ENCODE results near the gene ATP5MC3.
"Not testable (repeated sequence)": the region's sequence is repeated elsewhere in the genome, so short reads cannot be mapped to it uniquely, and the experiment has no call there.

Gene ATP5MC3

DNA sequence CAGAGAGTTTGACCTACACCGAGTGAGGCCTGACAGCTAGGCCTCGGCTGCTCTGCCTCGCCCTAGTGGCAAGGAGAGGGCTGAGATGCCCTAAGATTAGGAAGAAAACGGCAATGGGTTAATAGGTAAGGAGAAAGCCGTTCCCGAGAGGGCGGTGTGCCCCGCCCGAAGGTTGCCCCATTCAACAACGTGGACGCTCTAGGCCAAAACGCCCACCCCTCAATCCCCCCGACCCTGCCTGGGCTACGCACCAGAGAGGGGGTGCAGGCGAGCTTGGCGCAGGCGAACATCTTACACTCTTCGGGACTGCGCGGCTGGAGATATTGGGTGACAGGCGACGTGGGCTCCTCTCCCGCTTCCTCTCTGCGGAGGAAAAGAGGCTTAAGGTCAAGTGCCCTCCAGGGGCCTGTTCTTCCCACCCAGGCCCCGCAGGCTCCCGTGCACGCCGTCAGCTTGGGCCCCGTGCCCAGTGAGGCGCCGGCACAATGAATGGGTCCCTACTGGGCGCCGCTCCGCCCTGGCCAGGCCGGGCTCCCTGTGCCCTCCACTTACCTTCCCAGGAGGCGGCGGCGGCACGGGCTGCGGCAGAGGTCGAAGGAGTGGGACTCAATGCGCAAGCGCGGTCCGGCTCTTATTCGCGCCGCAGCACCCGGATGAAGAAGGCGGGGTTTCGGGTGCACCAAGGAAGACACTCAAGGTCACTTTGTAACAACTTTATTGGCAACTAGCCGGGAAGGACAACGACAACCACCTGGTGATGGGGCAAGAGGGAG lies at the start of gene ATP5MC3:
TSS of gene ATP5MC3 (minus strand) at position 607 of the 773 bp plus-strand sequence. CDS start at position 290, 317 bp downstream.
- H3K4me3 ChIP-seq (ENCODE audit: low read length in 2 of 2), result peak within 1 kb of the TSS; percentile 71 to 95
- peak within 1 kb of the TSS; percentile 88 for H3K27ac ChIP-seq (ENCODE audit: low read length)
- peaks cover 5% of the 10 kb centered on the region for H3K4me1 ChIP-seq (ENCODE audit: control insufficient read depth, insufficient read depth, low read length)
- no peaks in the 10 kb centered on the region for H3K27me3 ChIP-seq (ENCODE audit: control insufficient read depth in 1 of 2, insufficient read depth in 2 of 2, low read length in 2 of 2)
- H3K9ac ChIP-seq (ENCODE audit: low read length in 2 of 2), result peak within 1 kb of the TSS; percentile 97 to 98
- H3K9me3 ChIP-seq (ENCODE audit: control insufficient read depth in 2 of 2, low read length in 2 of 2), result no peaks in the 10 kb centered on the region
- H3K36me3 ChIP-seq (ENCODE audit: control insufficient read depth in 2 of 2, insufficient read depth in 2 of 2, low read length in 2 of 2), result peaks cover 15 to 27% of the 10 kb centered on the region in 2 donors

DNA sequence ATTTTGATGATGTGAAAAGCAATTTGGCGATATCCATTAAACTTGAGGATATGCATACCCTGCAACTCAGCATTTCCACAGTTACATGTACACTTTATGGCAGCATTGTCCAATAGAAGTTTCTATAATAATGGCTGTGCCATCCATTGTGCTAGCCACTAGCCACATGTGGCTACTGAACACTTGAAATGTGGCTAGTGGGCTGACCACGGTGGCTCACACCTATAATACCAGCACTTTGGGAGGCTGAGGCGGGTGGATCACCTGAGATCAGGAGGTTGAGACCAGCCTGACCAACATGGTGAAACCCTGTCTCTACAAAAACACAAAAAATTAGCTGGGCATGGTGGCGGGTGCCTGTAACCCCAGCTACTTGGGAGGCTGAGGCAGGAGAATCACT lies 47.1 kb upstream of the ATP5MC3 start:
- H3K27me3 ChIP-seq (ENCODE audit: control insufficient read depth in 1 of 2, insufficient read depth in 2 of 2, low read length in 2 of 2); H3K36me3 ChIP-seq (ENCODE audit: control insufficient read depth in 2 of 2, insufficient read depth in 2 of 2, low read length in 2 of 2); H3K27ac ChIP-seq (ENCODE audit: low read length); H3K4me1 ChIP-seq (ENCODE audit: control insufficient read depth, insufficient read depth, low read length); H3K9ac ChIP-seq (ENCODE audit: low read length in 2 of 2); H3K9me3 ChIP-seq (ENCODE audit: control insufficient read depth in 2 of 2, low read length in 2 of 2); H3K4me3 ChIP-seq (ENCODE audit: low read length in 2 of 2): not testable (repeated sequence)

DNA sequence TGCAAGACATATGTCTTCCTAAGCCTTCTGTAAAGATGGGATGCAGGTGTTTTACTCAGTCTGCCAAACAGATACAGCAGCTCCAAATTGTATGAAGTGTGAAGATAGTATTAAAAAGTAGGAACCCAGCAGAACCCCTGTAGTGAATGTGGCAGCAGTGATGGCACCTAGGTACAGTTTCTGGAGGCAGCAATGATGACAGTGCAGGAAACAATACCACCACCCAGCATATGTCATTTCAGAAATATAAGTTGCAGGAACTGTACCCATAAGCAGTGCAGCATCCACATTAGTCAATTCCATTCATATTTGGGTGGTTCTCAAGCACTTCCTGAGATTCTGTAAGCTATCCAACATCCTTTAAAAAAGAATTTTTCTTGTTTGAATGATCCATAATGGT lies 46.7 kb upstream of the ATP5MC3 start:
- H3K9me3 ChIP-seq (ENCODE audit: control insufficient read depth in 2 of 2, low read length in 2 of 2), result no peaks in the 10 kb centered on the region
- H3K9ac ChIP-seq (ENCODE audit: low read length in 2 of 2), result no peak overlapping the region
- H3K27me3 ChIP-seq (ENCODE audit: control insufficient read depth in 1 of 2, insufficient read depth in 2 of 2, low read length in 2 of 2), result no peaks in the 10 kb centered on the region

DNA sequence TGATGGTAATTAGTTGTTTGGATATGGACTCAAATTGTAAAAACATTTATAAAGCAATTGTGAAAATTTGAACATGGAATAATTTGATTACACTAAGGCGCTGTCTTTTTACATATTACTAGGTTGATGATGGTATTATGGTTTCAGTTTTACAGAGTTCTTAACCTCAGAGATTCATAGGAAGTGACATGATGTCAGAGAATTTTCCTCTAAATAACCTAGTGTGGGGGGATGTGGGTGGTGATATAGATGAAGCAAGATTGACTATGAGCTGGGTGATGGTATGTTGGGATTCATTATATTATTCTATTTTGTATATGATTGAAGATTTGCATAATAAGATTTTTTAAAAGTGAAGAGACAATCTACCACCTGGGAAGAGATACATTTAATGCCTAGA lies 45.9 kb upstream of the ATP5MC3 start:
- H3K4me1 ChIP-seq (ENCODE audit: control insufficient read depth, insufficient read depth, low read length), result no peaks in the 10 kb centered on the region
- no peaks in the 10 kb centered on the region for H3K9me3 ChIP-seq (ENCODE audit: control insufficient read depth in 2 of 2, low read length in 2 of 2)
- no peak overlapping the region for H3K9ac ChIP-seq (ENCODE audit: low read length in 2 of 2)

More for the DNA sequence above, 46.7 kb upstream of the ATP5MC3 start:
- H3K36me3 ChIP-seq (ENCODE audit: control insufficient read depth in 2 of 2, insufficient read depth in 2 of 2, low read length in 2 of 2), result no peaks in the 10 kb centered on the region
- H3K27ac ChIP-seq (ENCODE audit: low read length), result no peak overlapping the region
- no peaks in the 10 kb centered on the region for H3K4me1 ChIP-seq (ENCODE audit: control insufficient read depth, insufficient read depth, low read length)
- H3K4me3 ChIP-seq (ENCODE audit: low read length in 2 of 2), result no peak overlapping the region

DNA sequence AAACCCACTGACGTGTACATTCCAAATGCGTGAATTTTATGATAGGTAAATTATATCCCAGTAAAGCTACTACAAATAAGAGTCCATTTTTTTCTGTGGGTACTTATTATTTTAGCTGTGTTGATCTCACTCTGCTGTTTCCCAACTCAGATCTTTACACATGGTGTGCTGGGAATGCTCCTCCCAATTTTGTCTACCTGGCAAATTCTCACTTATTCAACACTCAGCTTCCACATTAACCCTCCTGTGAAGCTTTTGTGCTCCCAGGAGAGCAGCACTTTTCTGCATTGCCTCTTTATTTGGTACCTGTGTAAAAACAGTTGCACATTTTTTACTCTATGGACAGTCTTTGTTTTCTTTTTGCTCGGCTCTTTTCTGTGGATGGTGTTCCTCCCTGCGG lies 38.6 kb upstream of the ATP5MC3 start:
- Histone ChIP-seq H3K27ac (ENCODE audit: low read length) (no peak overlapping the region), H3K9ac (ENCODE audit: low read length in 2 of 2) (no peak overlapping the region), H3K9me3 (ENCODE audit: control insufficient read depth in 2 of 2, low read length in 2 of 2) (no peaks in the 10 kb centered on the region), H3K4me3 (ENCODE audit: low read length in 2 of 2) (no peak overlapping the region), H3K36me3 (ENCODE audit: control insufficient read depth in 2 of 2, insufficient read depth in 2 of 2, low read length in 2 of 2) (no peaks in the 10 kb centered on the region), H3K4me1 (ENCODE audit: control insufficient read depth, insufficient read depth, low read length) (no peaks in the 10 kb centered on the region), H3K27me3 (ENCODE audit: control insufficient read depth in 1 of 2, insufficient read depth in 2 of 2, low read length in 2 of 2) (no peaks in the 10 kb centered on the region)

More for the DNA sequence above, 45.9 kb upstream of the ATP5MC3 start:
- Histone ChIP-seq H3K36me3 (ENCODE audit: control insufficient read depth in 2 of 2, insufficient read depth in 2 of 2, low read length in 2 of 2) (no peaks in the 10 kb centered on the region), H3K27ac (ENCODE audit: low read length) (no peak overlapping the region), H3K27me3 (ENCODE audit: control insufficient read depth in 1 of 2, insufficient read depth in 2 of 2, low read length in 2 of 2) (no peaks in the 10 kb centered on the region), H3K4me3 (ENCODE audit: low read length in 2 of 2) (no peak overlapping the region)

DNA sequence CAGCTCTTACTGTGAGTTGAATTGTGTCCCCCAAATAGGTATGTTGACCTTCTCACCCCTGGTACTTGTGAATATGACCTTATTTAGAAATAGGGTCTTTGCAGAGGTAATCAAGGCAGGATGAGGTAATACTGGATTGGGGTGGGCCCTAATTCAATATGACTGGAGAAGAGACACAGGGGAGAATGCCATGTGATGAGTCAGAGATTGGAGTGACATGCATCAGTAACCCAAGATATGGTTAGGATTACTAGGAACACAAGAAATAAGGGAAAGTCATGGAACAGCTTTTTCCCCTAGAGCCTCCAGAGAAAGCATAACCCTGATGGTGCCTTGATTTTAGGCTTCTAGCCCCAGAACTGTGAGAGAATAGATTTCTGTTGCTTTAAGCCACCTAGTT lies 37.0 kb upstream of the ATP5MC3 start:
- no peaks in the 10 kb centered on the region for H3K9me3 ChIP-seq (ENCODE audit: control insufficient read depth in 2 of 2, low read length in 2 of 2)
- H3K4me1 ChIP-seq (ENCODE audit: control insufficient read depth, insufficient read depth, low read length), result no peaks in the 10 kb centered on the region
- no peak overlapping the region for H3K27ac ChIP-seq (ENCODE audit: low read length)
- no peaks in the 10 kb centered on the region for H3K27me3 ChIP-seq (ENCODE audit: control insufficient read depth in 1 of 2, insufficient read depth in 2 of 2, low read length in 2 of 2)
- H3K9ac ChIP-seq (ENCODE audit: low read length in 2 of 2), result no peak overlapping the region
- no peak overlapping the region for H3K4me3 ChIP-seq (ENCODE audit: low read length in 2 of 2)
- no peaks in the 10 kb centered on the region for H3K36me3 ChIP-seq (ENCODE audit: control insufficient read depth in 2 of 2, insufficient read depth in 2 of 2, low read length in 2 of 2)

DNA sequence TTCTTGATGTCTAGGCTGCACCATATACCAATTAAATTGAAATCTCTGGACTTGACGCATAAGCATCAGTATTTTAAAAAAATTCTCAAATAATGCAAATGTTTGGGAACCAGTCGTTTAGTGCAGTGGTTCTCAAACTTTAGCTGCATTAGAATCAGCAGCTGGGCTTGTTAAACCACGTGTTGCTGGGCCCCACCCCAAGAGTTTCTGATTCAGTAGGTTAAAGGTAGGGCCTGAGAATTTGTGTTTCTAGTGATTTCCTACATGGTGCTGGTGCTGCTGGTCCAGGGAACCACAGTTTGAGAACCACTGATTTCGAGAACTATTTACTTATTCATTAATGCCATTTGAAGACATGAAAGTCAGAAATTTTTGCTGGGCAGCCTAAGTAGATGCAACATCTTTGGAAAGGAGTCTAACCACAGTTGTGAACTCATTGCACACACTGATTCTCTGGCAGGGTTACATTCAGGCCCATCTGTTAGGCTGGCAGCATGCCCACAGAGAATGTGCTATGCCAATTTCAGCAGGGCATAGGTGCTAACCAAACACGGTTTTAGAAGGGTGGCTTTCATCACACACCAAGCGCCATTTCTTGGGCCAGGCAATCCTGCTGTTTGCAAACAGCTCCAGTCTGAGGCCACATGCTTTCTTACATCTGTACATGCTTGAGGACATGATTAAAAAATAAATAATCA lies 26.4 kb upstream of the ATP5MC3 start:
- no peaks in the 10 kb centered on the region for H3K27me3 ChIP-seq (ENCODE audit: control insufficient read depth in 1 of 2, insufficient read depth in 2 of 2, low read length in 2 of 2)
- H3K9me3 ChIP-seq (ENCODE audit: control insufficient read depth in 2 of 2, low read length in 2 of 2), result no peaks in the 10 kb centered on the region
- no peak overlapping the region for H3K4me3 ChIP-seq (ENCODE audit: low read length in 2 of 2)
- H3K27ac ChIP-seq (ENCODE audit: low read length), result no peak overlapping the region
- H3K9ac ChIP-seq (ENCODE audit: low read length in 2 of 2), result no peak overlapping the region
- no peaks in the 10 kb centered on the region for H3K36me3 ChIP-seq (ENCODE audit: control insufficient read depth in 2 of 2, insufficient read depth in 2 of 2, low read length in 2 of 2)
- no peaks in the 10 kb centered on the region for H3K4me1 ChIP-seq (ENCODE audit: control insufficient read depth, insufficient read depth, low read length)

DNA sequence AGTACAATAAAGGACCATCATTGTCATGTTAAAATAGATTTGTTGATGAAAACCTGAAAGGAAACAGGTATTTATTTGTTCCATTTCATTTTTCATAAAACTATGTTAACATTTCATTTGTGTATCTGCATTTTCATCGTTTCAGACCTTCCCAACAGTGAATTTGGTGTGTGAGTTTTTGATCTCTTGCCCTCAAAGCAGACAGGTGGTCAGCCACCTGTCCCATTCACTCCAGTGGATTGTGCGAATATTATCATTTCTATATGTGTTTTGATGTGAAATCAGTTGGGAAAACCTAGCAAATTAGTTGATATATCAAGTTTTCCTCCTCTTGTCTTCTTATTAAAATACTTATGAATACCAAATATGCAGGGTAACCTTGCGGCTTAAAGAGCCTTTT lies 25.4 kb upstream of the ATP5MC3 start:
- Histone ChIP-seq H3K27ac (ENCODE audit: low read length) (no peak overlapping the region), H3K4me1 (ENCODE audit: control insufficient read depth, insufficient read depth, low read length) (no peaks in the 10 kb centered on the region), H3K27me3 (ENCODE audit: control insufficient read depth in 1 of 2, insufficient read depth in 2 of 2, low read length in 2 of 2) (no peaks in the 10 kb centered on the region), H3K9me3 (ENCODE audit: control insufficient read depth in 2 of 2, low read length in 2 of 2) (no peaks in the 10 kb centered on the region), H3K4me3 (ENCODE audit: low read length in 2 of 2) (no peak overlapping the region), H3K36me3 (ENCODE audit: control insufficient read depth in 2 of 2, insufficient read depth in 2 of 2, low read length in 2 of 2) (no peaks in the 10 kb centered on the region), H3K9ac (ENCODE audit: low read length in 2 of 2) (no peak overlapping the region)

DNA sequence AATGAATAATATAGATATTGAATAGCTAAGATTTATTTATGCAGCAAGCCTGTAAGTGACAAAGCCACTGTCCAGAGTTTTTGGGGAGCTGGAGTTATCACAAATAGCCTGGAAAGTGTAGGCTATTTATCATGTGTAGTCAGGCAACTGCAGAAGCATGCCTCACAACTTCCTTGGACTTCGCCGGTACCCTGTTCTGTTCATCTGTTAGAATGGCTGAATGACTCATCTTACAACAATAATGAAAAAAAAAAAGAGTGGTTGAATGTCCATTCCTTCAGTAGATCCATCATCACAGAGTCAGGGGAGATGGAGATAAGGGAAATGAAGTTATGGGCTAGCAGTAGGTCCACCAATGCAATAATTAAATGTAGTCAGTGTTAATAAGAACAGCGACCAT lies 24.0 kb upstream of the ATP5MC3 start:
- no peaks in the 10 kb centered on the region for H3K4me1 ChIP-seq (ENCODE audit: control insufficient read depth, insufficient read depth, low read length)
- no peaks in the 10 kb centered on the region for H3K27me3 ChIP-seq (ENCODE audit: control insufficient read depth in 1 of 2, insufficient read depth in 2 of 2, low read length in 2 of 2)
- H3K9me3 ChIP-seq (ENCODE audit: control insufficient read depth in 2 of 2, low read length in 2 of 2), result no peaks in the 10 kb centered on the region
- H3K27ac ChIP-seq (ENCODE audit: low read length), result no peak overlapping the region
- H3K9ac ChIP-seq (ENCODE audit: low read length in 2 of 2), result no peak overlapping the region
- no peaks in the 10 kb centered on the region for H3K36me3 ChIP-seq (ENCODE audit: control insufficient read depth in 2 of 2, insufficient read depth in 2 of 2, low read length in 2 of 2)
- H3K4me3 ChIP-seq (ENCODE audit: low read length in 2 of 2), result no peak overlapping the region

DNA sequence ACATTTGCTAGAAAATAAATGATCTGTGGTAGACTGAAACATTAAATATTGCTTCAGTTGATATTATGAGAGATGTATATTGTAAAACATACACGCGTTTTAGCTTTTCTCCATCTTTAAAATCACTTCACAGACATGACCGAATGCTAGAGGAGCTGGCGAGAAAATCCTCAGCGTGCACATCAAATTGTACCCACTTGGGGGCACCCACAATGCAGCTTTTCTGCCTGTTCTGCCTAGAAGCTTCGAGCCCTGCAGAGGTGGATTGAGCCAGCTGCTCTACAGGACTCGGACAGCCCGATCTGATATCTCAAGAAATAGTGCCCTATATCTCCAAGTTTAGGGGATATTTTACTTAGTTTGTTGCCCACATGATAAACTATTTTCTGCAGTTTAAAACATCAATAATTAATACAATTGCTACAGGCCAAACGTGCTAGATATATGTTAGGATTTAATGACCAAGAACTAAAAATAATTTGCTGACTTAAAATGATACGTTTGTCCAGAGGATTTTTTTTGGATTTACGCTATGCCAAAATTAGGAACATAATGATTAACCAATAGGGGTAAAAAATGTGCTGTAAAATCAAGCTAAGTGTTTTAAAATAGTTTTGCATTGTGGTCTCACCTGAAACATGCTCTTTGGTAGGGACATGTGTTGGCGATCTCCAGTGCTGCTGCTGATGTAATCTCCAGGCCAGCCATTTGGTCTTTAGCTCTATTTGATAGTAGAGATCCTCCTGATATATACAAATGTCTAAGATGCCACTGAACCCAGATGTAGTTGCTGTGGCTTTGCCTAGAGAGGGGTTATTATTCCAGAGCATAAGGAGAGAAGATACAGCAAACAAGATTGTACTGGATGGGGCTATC lies 22.3 kb upstream of the ATP5MC3 start:
- Histone ChIP-seq H3K4me1 (ENCODE audit: control insufficient read depth, insufficient read depth, low read length) (no peaks in the 10 kb centered on the region), H3K9me3 (ENCODE audit: control insufficient read depth in 2 of 2, low read length in 2 of 2) (no peaks in the 10 kb centered on the region), H3K4me3 (ENCODE audit: low read length in 2 of 2) (no peak overlapping the region), H3K27me3 (ENCODE audit: control insufficient read depth in 1 of 2, insufficient read depth in 2 of 2, low read length in 2 of 2) (no peaks in the 10 kb centered on the region), H3K27ac (ENCODE audit: low read length) (no peak overlapping the region), H3K36me3 (ENCODE audit: control insufficient read depth in 2 of 2, insufficient read depth in 2 of 2, low read length in 2 of 2) (no peaks in the 10 kb centered on the region), H3K9ac (ENCODE audit: low read length in 2 of 2) (no peak overlapping the region)

Data from stomach smooth muscle (tissue), 2 donors.